Upper lobe of left lung (tissue), 4 donors: Measurements from ENCODE around the gene RAB21.
"Not testable (repeated sequence)": the region's sequence is repeated elsewhere in the genome, so short reads cannot be mapped to it uniquely, and the experiment has no call there.

ENCODE experiments used
- CTCF ChIP-seq, 6 experiments: fragments of 450-650 bp in 4 of 6; fragments of 200-600 bp in 2 of 6; sonication (generic) in 2 of 6; IDR thresholded peaks; one replicate each; pipeline ENCODE4 v1.5.1; 2016 to 2019; ENCODE audit warnings: antibody characterized with exemption in 6 of 6
- POLR2A ChIP-seq, 4 donors: fragments of 450-650 bp; IDR thresholded peaks; one replicate each; pipeline ENCODE4 v1.5.1; 2016 to 2017; ENCODE audit warnings: antibody characterized with exemption in 4 of 4, mild to moderate bottlenecking in 2 of 4

GRCh38 chr12:71815242-71815641 lies 60.6 kb downstream of the RAB21 start:
- TF ChIP-seq POLR2A, CTCF (IDR thresholded peaks at IDR 0.05): not testable (repeated sequence)
